ENCODE results near the gene PCCA. TPM values are rescaled to one million over a fixed set of nuclear protein-coding genes. Genes with fewer than 3 reads are reported as not detected.

Gene PCCA
- total RNA-seq, 1 donor from 2014 or later: 33.3 TPM

- peaks cover 3% of the 10 kb centered on the region for H3K36me3 Mint-ChIP-seq (ENCODE audit: low read depth, unreplicated experiment)
- no peak for DNase-seq (ENCODE audit: low spot score)
- H3K4me1 Mint-ChIP-seq (ENCODE audit: unreplicated experiment): no peaks in the 10 kb centered on the region
- no peaks in the 10 kb centered on the region for H3K9me3 Mint-ChIP-seq (ENCODE audit: unreplicated experiment)
- no peak overlapping the region for H3K4me3 Mint-ChIP-seq (ENCODE audit: unreplicated experiment)
- H3K27me3 Mint-ChIP-seq (ENCODE audit: unreplicated experiment): peaks cover 2% of the 10 kb centered on the region
- no peak overlapping the region for H3K27ac Mint-ChIP-seq (ENCODE audit: unreplicated experiment)
- no peak for TF ChIP-seq CTCF (IDR thresholded peaks at IDR 0.05; ENCODE audit: unreplicated experiment)
Observed at GRCh38 chr13:100559886-100560285, 471.0 kb downstream of the PCCA start.

- peaks cover 5% of the 10 kb centered on the region for H3K36me3 Mint-ChIP-seq (ENCODE audit: low read depth, unreplicated experiment)
- no peak overlapping the region for H3K27ac Mint-ChIP-seq (ENCODE audit: unreplicated experiment)
- no peak overlapping the region for H3K4me3 Mint-ChIP-seq (ENCODE audit: unreplicated experiment)
- TF ChIP-seq CTCF (IDR thresholded peaks at IDR 0.05; ENCODE audit: unreplicated experiment): no peak
- H3K4me1 Mint-ChIP-seq (ENCODE audit: unreplicated experiment): no peaks in the 10 kb centered on the region
- no peak for DNase-seq (ENCODE audit: low spot score)
- peaks cover 2% of the 10 kb centered on the region for H3K27me3 Mint-ChIP-seq (ENCODE audit: unreplicated experiment)
- no peaks in the 10 kb centered on the region for H3K9me3 Mint-ChIP-seq (ENCODE audit: unreplicated experiment)
Observed at GRCh38 chr13:100560498-100561157, 471.7 kb downstream of the PCCA start.

- no peak for DNase-seq (ENCODE audit: low spot score)
- H3K27ac Mint-ChIP-seq (ENCODE audit: unreplicated experiment): no peak overlapping the region
- H3K9me3 Mint-ChIP-seq (ENCODE audit: unreplicated experiment): no peaks in the 10 kb centered on the region
Observed at GRCh38 chr13:100561158-100561499, 472.2 kb downstream of the PCCA start.

GRCh38 chr13:100561599-100562204 lies 472.8 kb downstream of the PCCA start:
- DNase-seq (ENCODE audit: low spot score): no peak
- Mint-ChIP-seq H3K4me1 (ENCODE audit: unreplicated experiment) (no peaks in the 10 kb centered on the region), H3K4me3 (ENCODE audit: unreplicated experiment) (no peak overlapping the region), H3K36me3 (ENCODE audit: low read depth, unreplicated experiment) (peaks cover 9% of the 10 kb centered on the region), H3K9me3 (ENCODE audit: unreplicated experiment) (no peaks in the 10 kb centered on the region), H3K27ac (ENCODE audit: unreplicated experiment) (no peak overlapping the region), H3K27me3 (ENCODE audit: unreplicated experiment) (peaks cover 5% of the 10 kb centered on the region)
- TF ChIP-seq CTCF (IDR thresholded peaks at IDR 0.05; ENCODE audit: unreplicated experiment): no peak

More at GRCh38 chr13:100561158-100561499, 472.2 kb downstream of the PCCA start:
- Mint-ChIP-seq H3K36me3 (ENCODE audit: low read depth, unreplicated experiment) (peaks cover 7% of the 10 kb centered on the region), H3K27me3 (ENCODE audit: unreplicated experiment) (peaks cover 3% of the 10 kb centered on the region), H3K4me1 (ENCODE audit: unreplicated experiment) (no peaks in the 10 kb centered on the region), H3K4me3 (ENCODE audit: unreplicated experiment) (no peak overlapping the region)
- no peak for TF ChIP-seq CTCF (IDR thresholded peaks at IDR 0.05; ENCODE audit: unreplicated experiment)

GRCh38 chr13:100563779-100564178 lies 474.9 kb downstream of the PCCA start:
- DNase-seq (ENCODE audit: low spot score): no peak
- Mint-ChIP-seq H3K4me1 (ENCODE audit: unreplicated experiment) (no peaks in the 10 kb centered on the region), H3K9me3 (ENCODE audit: unreplicated experiment) (no peaks in the 10 kb centered on the region)

More at GRCh38 chr13:100563779-100564178, 474.9 kb downstream of the PCCA start:
- H3K27ac Mint-ChIP-seq (ENCODE audit: unreplicated experiment): no peak overlapping the region
- H3K4me3 Mint-ChIP-seq (ENCODE audit: unreplicated experiment): no peak overlapping the region
- H3K36me3 Mint-ChIP-seq (ENCODE audit: low read depth, unreplicated experiment): peaks cover 18% of the 10 kb centered on the region
- no peak for TF ChIP-seq CTCF (IDR thresholded peaks at IDR 0.05; ENCODE audit: unreplicated experiment)
- H3K27me3 Mint-ChIP-seq (ENCODE audit: unreplicated experiment): peaks cover 5% of the 10 kb centered on the region

Data from endothelial cell (in vitro differentiated cells).